CD4-positive, alpha-beta T cell (primary cell): ENCODE measurements around the gene CSTPP1. TPM values are rescaled to one million over a fixed set of nuclear protein-coding genes. Genes with fewer than 3 reads are reported as not detected.

ENCODE experiments used
- ATAC-seq: fragments of 200-7000 bp; cut with Tn5 transposase; one replicate; pipeline ENCODE4 v1.10.0; 2022; ENCODE audit warnings: mild to moderate bottlenecking; ENCODE audit not compliant: poor library complexity
- CTCF ChIA-PET: fragments of 350-600 bp; sonication (Branson Sonifier 250); formaldehyde crosslinking; loops from one replicate; lab custom pipeline; 2021; ENCODE audit warnings: antibody characterized with exemption, inconsistent platforms; lab: Charles Lee
- POLR2A ChIA-PET: fragments of 350-600 bp; sonication (Branson Sonifier 250); formaldehyde crosslinking; loops from one replicate; lab custom pipeline; 2021; ENCODE audit warnings: antibody characterized with exemption, inconsistent platforms; lab: Charles Lee
- DNase-seq, 14 experiments: peaks; one replicate each; pipeline ENCODE4 v3.0.0-alpha.2; 2013 to 2020; ENCODE audit warnings: mixed read lengths in 2 of 14
- H3K27ac ChIP-seq, 2 donors: one replicate each; pipeline versions ENCODE4 v1.5.1 to v1.7.0; 2013; ENCODE audit warnings: low read length in 2 of 2, low read depth in 1 of 2, mild to moderate bottlenecking in 1 of 2
- H3K27me3 ChIP-seq, 2 experiments: 1 replicate in 1 of 2; 2 replicates in 1 of 2; pipeline versions ENCODE4 v1.6.1 to v1.7.0; 2013; ENCODE audit warnings: low read length in 2 of 2, control low read depth in 1 of 2, mild to moderate bottlenecking in 1 of 2, moderate library complexity in 1 of 2; ENCODE audit not compliant: insufficient read depth in 2 of 2, control insufficient read depth in 1 of 2
- H3K36me3 ChIP-seq: one replicate; pipeline ENCODE4 v1.6.1; 2013; ENCODE audit warnings: low read length, control low read depth; ENCODE audit not compliant: insufficient read depth
- H3K4me1 ChIP-seq: one replicate; pipeline ENCODE4 v1.6.1; 2013; ENCODE audit warnings: low read length, control low read depth; ENCODE audit not compliant: insufficient read depth
- H3K4me3 ChIP-seq: one replicate; pipeline ENCODE4 v1.5.1; 2013; ENCODE audit warnings: mild to moderate bottlenecking, low read length, moderate library complexity
- H3K9me3 ChIP-seq, 2 experiments: 1 replicate in 1 of 2; 2 replicates in 1 of 2; pipeline versions ENCODE4 v1.6.1 to v1.7.0; 2013; ENCODE audit warnings: low read length in 2 of 2, mild to moderate bottlenecking in 2 of 2, control low read depth in 1 of 2, moderate library complexity in 1 of 2; ENCODE audit not compliant: control insufficient read depth in 1 of 2, insufficient read depth in 1 of 2
- H3K27ac Mint-ChIP-seq: one replicate; pipeline ENCODE4 v1.8.0; 2020; ENCODE audit warnings: mixed read lengths
- H3K27me3 Mint-ChIP-seq: one replicate; pipeline ENCODE4 v1.8.0; 2021; ENCODE audit warnings: mixed read lengths
- H3K36me3 Mint-ChIP-seq: one replicate; pipeline ENCODE4 v1.8.0; 2021; ENCODE audit warnings: low read depth, mixed read lengths
- H3K4me1 Mint-ChIP-seq: one replicate; pipeline ENCODE4 v1.8.0; 2021; ENCODE audit warnings: low read depth, mixed read lengths
- H3K4me3 Mint-ChIP-seq: one replicate; pipeline ENCODE4 v1.8.0; 2020; ENCODE audit warnings: mild to moderate bottlenecking, mixed read lengths
- H3K9me3 Mint-ChIP-seq: one replicate; pipeline ENCODE4 v1.8.0; 2020; ENCODE audit warnings: mixed read lengths
- CTCF ChIP-seq: fragments of 200-600 bp; IDR thresholded peaks from one replicate; pipeline ENCODE4 v1.8.0; 2022; ENCODE audit warnings: antibody characterized with exemption, mild to moderate bottlenecking
- intact Hi-C, 2 experiments: fragments of 100-400 bp; cut with DNase I in 1 of 2; cut with micrococcal nuclease in 1 of 2; formaldehyde crosslinking; loops; one replicate each; pipeline versions ENCODE4 v1.15.1 to v1.9.0; 2023 to 2025; cut with DNase I, micrococcal nuclease
- total RNA-seq, 174 experiments: library from RNA in 2 of 174; stranded (reverse) in 2 of 174; gene quantifications; one replicate each; pipeline ENCODE4 v1.2.3 and lab custom pipeline; 2021 to 2026

The CSTPP1 gene
- total RNA-seq, 2 experiments from 2014 or later = 6.6 to 7.3 TPM

- ChIA-PET POLR2A (interaction anchor here (0.6 to 3.8 kb wide), 13 partner anchors 10 to 277 kb away, joined by 3 to 47 read pairs (median 3); partner anchors contain the start of genes ACP2, DDB2, MADD and PACSIN3), CTCF (interaction anchor here (0.6 to 3.1 kb wide), 7 partner anchors 10 to 650 kb away, joined by 3 to 13 read pairs (median 5); partner anchors contain the start of gene DDB2)
- peaks cover 0 to 3% of the 10 kb centered on the region in 2 experiments for H3K27me3 ChIP-seq
Measured at GRCh38 chr11:47177229-47177845, 240.8 kb downstream of the CSTPP1 start.

DNA sequence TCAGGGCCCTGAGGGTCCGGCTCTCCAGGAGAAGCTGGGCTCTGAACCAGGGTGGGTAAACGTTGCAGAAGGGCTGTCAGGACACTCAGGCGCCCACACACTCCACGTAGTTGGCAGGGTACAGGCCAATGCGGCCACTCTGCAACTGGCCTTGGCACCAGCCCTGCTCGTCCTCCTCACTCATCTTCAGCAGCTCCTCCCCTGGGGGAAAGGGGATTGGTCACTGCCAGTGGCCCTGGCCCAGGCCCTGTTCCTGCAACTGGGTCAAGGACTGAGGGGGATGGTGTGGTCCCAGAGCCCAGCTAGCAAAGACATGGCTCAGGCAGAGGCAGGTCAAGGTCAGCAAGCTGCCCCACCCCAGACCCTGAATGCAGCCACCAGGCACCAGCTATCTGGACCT is 241.3 kb downstream of the CSTPP1 start:
- peaks cover 5% of the 10 kb centered on the region for H3K27me3 Mint-ChIP-seq
- H3K4me3 Mint-ChIP-seq = peak overlapping the region; percentile 99
- no peaks in the 10 kb centered on the region for H3K9me3 ChIP-seq
- peak overlapping the region; percentile 97 for H3K27ac Mint-ChIP-seq
- H3K36me3 ChIP-seq = peaks cover 22% of the 10 kb centered on the region
- CTCF ChIA-PET = interaction anchor here (0.6 to 3.1 kb wide), 7 partner anchors 9 to 651 kb away, joined by 3 to 13 read pairs (median 5); partner anchors contain the start of gene DDB2
- no peak for ATAC-seq
- intact Hi-C loops = loop anchor here (1.0 to 10.0 kb wide), 13 partner anchors 36 to 669 kb away; partner anchors contain the start of genes DDB2 (in 2 of the 2), PSMC3 (in 2 of the 2), ACP2 (in 1 of the 2) and ARHGAP1 (in 1 of the 2)
- TF ChIP-seq CTCF = no peak
- H3K27me3 ChIP-seq = peaks cover 0 to 6% of the 10 kb centered on the region in 2 experiments
- peaks cover 46% of the 10 kb centered on the region for H3K4me1 Mint-ChIP-seq
- peak overlapping the region; percentile 81 for H3K4me3 ChIP-seq
- H3K4me1 ChIP-seq = peaks cover 52% of the 10 kb centered on the region
- no peak for DNase-seq
- POLR2A ChIA-PET = interaction anchor here (0.8 to 3.8 kb wide), 11 partner anchors 9 to 276 kb away, joined by 3 to 47 read pairs (median 3); partner anchors contain the start of genes ACP2, DDB2, MADD and PACSIN3
- peaks cover 29% of the 10 kb centered on the region for H3K36me3 Mint-ChIP-seq
- H3K9me3 Mint-ChIP-seq = no peaks in the 10 kb centered on the region
- peak overlapping the region; percentile 90 to 92 for H3K27ac ChIP-seq

More at GRCh38 chr11:47177229-47177845, 240.8 kb downstream of the CSTPP1 start:
- Histone ChIP-seq H3K4me1 (peaks cover 56% of the 10 kb centered on the region), H3K27ac (peak overlapping the region; percentile 90 to 92), H3K4me3 (peak overlapping the region; percentile 81), H3K36me3 (peaks cover 27% of the 10 kb centered on the region), H3K9me3 (no peaks in the 10 kb centered on the region)
- Mint-ChIP-seq H3K27me3 (peaks cover 5% of the 10 kb centered on the region), H3K36me3 (peaks cover 34% of the 10 kb centered on the region), H3K27ac (peak overlapping the region; percentile 97), H3K9me3 (no peaks in the 10 kb centered on the region), H3K4me1 (peaks cover 48% of the 10 kb centered on the region), H3K4me3 (peak overlapping the region; percentile 99)
- intact Hi-C loops = loop anchor here (1.0 to 10.0 kb wide), 13 partner anchors 37 to 670 kb away; partner anchors contain the start of genes DDB2 (in 2 of the 2), PSMC3 (in 2 of the 2), ACP2 (in 1 of the 2) and ARHGAP1 (in 1 of the 2)
- peak; percentile 74 for TF ChIP-seq CTCF
- ATAC-seq (peak; percentile 67), DNase-seq (peak; percentile 56 to 92 (median 69))

DNA sequence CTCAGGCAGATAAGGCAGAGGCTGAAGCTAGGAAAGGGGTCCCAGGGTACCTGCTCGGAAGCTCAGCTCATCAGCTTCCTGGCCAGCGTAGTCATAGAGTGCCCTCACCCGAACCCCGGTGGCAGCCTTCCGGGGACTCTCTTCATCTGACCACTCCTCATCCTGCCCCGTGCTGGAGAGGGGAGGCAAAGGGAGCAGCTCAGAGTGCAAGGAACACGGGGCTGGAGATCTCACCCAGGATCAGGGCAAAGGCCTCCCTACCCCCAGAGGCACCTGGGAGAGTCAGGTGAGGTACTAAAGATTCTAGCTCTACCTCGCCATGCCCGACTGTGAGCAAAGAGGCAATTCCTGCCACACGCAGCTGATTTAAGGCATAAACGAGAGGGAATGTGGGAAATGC is 241.8 kb downstream of the CSTPP1 start:
- POLR2A ChIA-PET = interaction anchor here (0.8 to 3.8 kb wide), 9 partner anchors 9 to 275 kb away, joined by 3 to 47 read pairs (median 6); partner anchors contain the start of genes ACP2, DDB2, MADD and PACSIN3
- TF ChIP-seq CTCF = no peak
- DNase-seq = peak in 1 of 14 experiments; percentile 36
- no peak overlapping the region for H3K4me3 ChIP-seq
- Mint-ChIP-seq H3K27me3 (peaks cover 10% of the 10 kb centered on the region), H3K4me3 (no peak overlapping the region), H3K4me1 (peaks cover 41% of the 10 kb centered on the region), H3K27ac (peak overlapping the region; percentile 97), H3K36me3 (peaks cover 25% of the 10 kb centered on the region), H3K9me3 (no peaks in the 10 kb centered on the region)
- intact Hi-C loops = loop anchor here in 1 of 2 experiments (5.0 to 10.0 kb wide), 8 partner anchors 69 to 669 kb away; partner anchors contain the start of genes ACP2, ARHGAP1, CELF1 and FNBP4
- peaks cover 17% of the 10 kb centered on the region for H3K36me3 ChIP-seq
- no peak for ATAC-seq
- H3K9me3 ChIP-seq = no peaks in the 10 kb centered on the region
- CTCF ChIA-PET = interaction anchor here (0.8 to 3.1 kb wide), 4 partner anchors 55 to 536 kb away, joined by 4 to 13 read pairs (median 8); no protein-coding TSS in a partner anchor
- H3K27ac ChIP-seq = peak overlapping the region in 1 of 2 donors; percentile 92
- H3K4me1 ChIP-seq = peaks cover 47% of the 10 kb centered on the region
- peaks cover 3 to 9% of the 10 kb centered on the region in 2 experiments for H3K27me3 ChIP-seq
